ENCODE data around the gene ATP5F1B. TPM values are rescaled to one million over a fixed set of nuclear protein-coding genes. Genes with fewer than 3 reads are reported as not detected.

The ATP5F1B gene
- total and polyA plus RNA-seq, 2 of the 8 experiments (the other 6 are each of a cell fraction or from before 2014, with no cell fraction given) = 900 to 1,522 TPM

- no peak overlapping the region for H3K4me3 ChIP-seq (ENCODE audit: extremely low read depth in 1 of 4, insufficient read depth in 2 of 4, low read depth in 3 of 4, low read length in 4 of 4)
- H3K27me3 ChIP-seq (replicated peaks in 1 of 4; ENCODE audit: control insufficient read depth in 3 of 4, extremely low read depth in 1 of 4, insufficient read depth in 3 of 4, low read length in 3 of 4) = 0 out of 7 replicates have a peak, but pooled peaks cover 0 to 2% (median 0%) of the 10 kb centered on the region in 4 experiments
- no peak overlapping the region for H3K23ac ChIP-seq (ENCODE audit: insufficient read length)
- H3K36me3 ChIP-seq (ENCODE audit: control insufficient read depth in 2 of 4, insufficient read depth in 4 of 4, low read length in 3 of 4) = peaks cover 26 to 93% (median 69%) of the 10 kb centered on the region in 4 experiments
- H4K8ac ChIP-seq (ENCODE audit: extremely low read depth, insufficient read depth, low read length) = no peak overlapping the region
- no peak overlapping the region for H2BK5ac ChIP-seq (ENCODE audit: low read depth, low read length)
- no peaks in the 10 kb centered on the region for H3K4me1 ChIP-seq (replicated peaks in 1 of 4; ENCODE audit: control insufficient read depth in 3 of 4, insufficient read depth in 4 of 4, low read length in 3 of 4)
- no peak overlapping the region for H2BK120ac ChIP-seq (replicated peaks; ENCODE audit: low read depth, low read length)
- 98% methylated on average over 2 of the region's 2 CpGs; no CpG with 5 or more reads in 1 of the 2 experiments for WGBS, 2 experiments (ENCODE audit: extremely low coverage in 1 of 2, insufficient coverage in 1 of 2, insufficient read length in 1 of 2, insufficient replicate concordance in 2 of 2, low coverage in 1 of 2, low lambda C conversion rate in 2 of 2, missing lambda C conversion rate in 1 of 2)
- H4K5ac ChIP-seq (ENCODE audit: insufficient read length, low read depth, low read length) = no peak overlapping the region
- H3K9ac ChIP-seq (replicated peaks in 1 of 4; ENCODE audit: extremely low read depth in 1 of 4, low read depth in 3 of 4, low read length in 3 of 4) = no peak overlapping the region
- peaks cover 2 to 5% of the 10 kb centered on the region in 2 experiments for H4K20me1 ChIP-seq (replicated peaks in 1 of 2; ENCODE audit: control insufficient read depth in 1 of 2, insufficient read depth in 2 of 2, low read length in 2 of 2)
- H2BK15ac ChIP-seq (ENCODE audit: low read length) = no peak overlapping the region
- POLR2A ChIA-PET (ENCODE audit: partially characterized antibody) = interaction anchor here (0.6 to 8.8 kb wide), 8 partner anchors 10 to 81 kb away, joined by 3 to 71 read pairs (median 4); partner anchors contain the start of gene PTGES3
- H3K23me2 ChIP-seq (ENCODE audit: low read depth, low read length) = no peaks in the 10 kb centered on the region
- no peak overlapping the region for H2AK5ac ChIP-seq (ENCODE audit: low read depth, low read length)
- H3K18ac ChIP-seq (ENCODE audit: extremely low read depth, low read length) = no peak overlapping the region
- CTCF ChIA-PET (ENCODE audit: partially characterized antibody) = interaction anchor here (1.1 kb wide), 2 partner anchors 10 to 31 kb away, joined by 3 read pairs; no protein-coding TSS in a partner anchor
- H2BK12ac ChIP-seq (ENCODE audit: low read depth, low read length) = no peak overlapping the region
- H3K9me3 ChIP-seq (ENCODE audit: insufficient read depth in 2 of 2, low read depth in 1 of 2, low read length in 1 of 2) = no peaks in the 10 kb centered on the region
- H3K4me2 ChIP-seq (ENCODE audit: insufficient read depth in 1 of 2, low read depth in 2 of 2, low read length in 2 of 2) = no peak overlapping the region
- H3K14ac ChIP-seq (ENCODE audit: insufficient read length) = no peak overlapping the region
- FAIRE-seq (no peak), DNase-seq (ENCODE audit: low read depth in 1 of 2, low spot score in 2 of 2) (no peak)
- no peak overlapping the region for H3K56ac ChIP-seq (replicated peaks; ENCODE audit: insufficient read length, low read depth, low read length)
- H4K91ac ChIP-seq (replicated peaks; ENCODE audit: insufficient read length, low read length) = no peak overlapping the region
- H2AFZ ChIP-seq (ENCODE audit: low read length) = no peak overlapping the region
- H3K27ac ChIP-seq (ENCODE audit: low read depth, low read length) = no peak overlapping the region
- no peak overlapping the region for H3K4ac ChIP-seq (replicated peaks; ENCODE audit: insufficient read length, low read depth, low read length)
- H3K79me2 ChIP-seq (ENCODE audit: control insufficient read depth in 1 of 2, insufficient read depth in 2 of 2, low read length in 2 of 2) = peaks cover 0 to 25% of the 10 kb centered on the region in 2 experiments; a peak in 2 of 4 replicates
- H2BK20ac ChIP-seq (ENCODE audit: low read length) = no peak overlapping the region
- H3K79me1 ChIP-seq (ENCODE audit: low read depth, low read length) = peaks cover 5% of the 10 kb centered on the region; the same call in 1 of the 2 replicates
- TF ChIP-seq BRCA1 (IDR thresholded peaks at IDR 0.05; ENCODE audit: low read depth, low read length) (no peak), CHD1 (IDR thresholded peaks at IDR 0.05; ENCODE audit: low read depth, low read length) (no peak), KDM5A (IDR thresholded peaks at IDR 0.05; ENCODE audit: low read length) (no peak)
Observed at GRCh38 chr12:56668197-56668457, 22.3 kb upstream of the ATP5F1B start.
